Right lobe of liver (tissue), 6 donors: ENCODE data around the gene ARPP21. TPM values are rescaled to one million over a fixed set of nuclear protein-coding genes. Genes with fewer than 3 reads are reported as not detected.
"Not testable (repeated sequence)": the region's sequence is repeated elsewhere in the genome, so short reads cannot be mapped to it uniquely, and the experiment has no call there.

Experiments
- ATAC-seq, 4 donors: fragments of 200-7000 bp; cut with Tn5 transposase; one replicate each; pipeline ENCODE4 v1.9.1; 2020; ENCODE audit warnings: mild to moderate bottlenecking in 4 of 4, moderate library complexity in 4 of 4
- DNase-seq, 3 donors: peaks; one replicate each; pipeline ENCODE4 v3.0.0-alpha.2; 2020
- H3K27ac ChIP-seq, 3 donors: fragments of 200-600 bp; one replicate each; pipeline ENCODE4 v1.8.0; 2022
- H3K27me3 ChIP-seq, 2 donors: fragments of 200-600 bp; one replicate each; pipeline ENCODE4 v1.8.0; 2022
- H3K36me3 ChIP-seq, 4 donors: fragments of 200-600 bp; sonication (generic) in 1 of 4; one replicate each; pipeline versions ENCODE4 v1.5.1 to v1.8.0; 2017 to 2022; ENCODE audit warnings: control low read depth in 1 of 4
- H3K4me1 ChIP-seq, 4 donors: fragments of 200-600 bp; sonication (generic) in 1 of 4; one replicate each; pipeline versions ENCODE4 v1.5.1 to v1.8.0; 2017 to 2022; ENCODE audit warnings: control low read depth in 1 of 4
- H3K4me3 ChIP-seq, 3 donors: fragments of 200-600 bp; one replicate each; pipeline ENCODE4 v1.8.0; 2022
- H3K9me3 ChIP-seq, 4 donors: fragments of 200-600 bp; sonication (generic) in 1 of 4; one replicate each; pipeline versions ENCODE4 v1.5.1 to v1.8.0; 2017 to 2022; ENCODE audit warnings: control low read depth in 1 of 4
- POLR2A ChIP-seq: fragments of 450-650 bp; IDR thresholded peaks from one replicate; pipeline ENCODE4 v1.6.1; 2017; ENCODE audit warnings: antibody characterized with exemption, mild to moderate bottlenecking
- WGBS: methylation state at CpG from one replicate; pipeline ENCODE4 v1.1.6; 2018; ENCODE audit warnings: low coverage, low lambda C conversion rate; ENCODE audit not compliant: insufficient coverage; ENCODE audit errors: missing lambda C conversion rate; 5-methylcytosine and 5-hydroxymethylcytosine counted together
- intact Hi-C, 2 donors: fragments of 100-400 bp; cut with DNase I; formaldehyde crosslinking; loops; one replicate each; pipeline versions ENCODE4 v1.11.2 to v1.14.1; 2022
- microRNA-seq, 2 donors: library from miRNA; unstranded; fragments of <30 nt; microRNA quantifications; one replicate each; pipeline ENCODE4, GENCODE V29; 2019 to 2020
- small RNA-seq, 2 experiments: library from RNA; depleted of rRNA; stranded (forward); fragments of <200 nt; gene quantifications; one replicate each; pipeline ENCODE3, GENCODE V24; 2016
- total RNA-seq, 6 experiments: library from RNA; depleted of rRNA in 2 of 6; stranded (reverse); fragments of >200 nt in 2 of 6; fragmentation: NEBNext Ultra II Directional in 3 of 6; extraction: Animal tissue kit (Norgen Biotek cat#: 25700) in 3 of 6; gene quantifications; one replicate each; pipeline versions ENCODE4 v1.1.0 to v1.2.4, GENCODE V29; 2016 to 2023
- TF ChIP-seq, protein P1 (sequence below), 4 donors: fragments of 200-600 bp in 3 of 4; fragments of 450-650 bp in 1 of 4; IDR thresholded peaks; one replicate each; pipeline versions ENCODE4 v1.5.1 to v1.8.0; 2016 to 2022; ENCODE audit warnings: antibody characterized with exemption in 4 of 4, mild to moderate bottlenecking in 2 of 4
- donor health status: DM: no; HTN: yes; CAD: no.
- donor health status: DM: no; HTN: no; CAD: no.
- donor health status: DM: no; HTN: no; CAD: no.
- donor health status: DM: no; HTN: yes; CAD: no.
- donor health status: DM: no; HTN: yes; CAD: no.

ARPP21 gene
- total RNA-seq, 6 experiments from 2014 or later: 0.51 to 1.8 (median 0.92) TPM; not detected in 1

- TF ChIP-seq POLR2A: no peak
- no peak overlapping the region for H3K27ac ChIP-seq
- 39% methylated on average over 3 of the region's 4 CpGs for WGBS
- intact Hi-C loops: no loop called here
- H3K4me3 ChIP-seq: no peak overlapping the region
- no peaks in the 10 kb centered on the region for H3K9me3 ChIP-seq
- H3K27me3 ChIP-seq: no peaks in the 10 kb centered on the region
- no peak for ATAC-seq
- no peaks in the 10 kb centered on the region for H3K36me3 ChIP-seq
- H3K4me1 ChIP-seq: peaks cover 0 to 3% (median 0%) of the 10 kb centered on the region in 4 donors
- DNase-seq: no peak
Observed at GRCh38 chr3:35814531-35814930, 175.2 kb downstream of the ARPP21 start.

- H3K4me3 ChIP-seq, H3K4me1 ChIP-seq, DNase-seq, H3K27ac ChIP-seq, intact Hi-C loops, H3K36me3 ChIP-seq, ATAC-seq, H3K9me3 ChIP-seq, H3K27me3 ChIP-seq: not testable (repeated sequence)
Observed at GRCh38 chr3:35815796-35816195, 176.5 kb downstream of the ARPP21 start.

DNA sequence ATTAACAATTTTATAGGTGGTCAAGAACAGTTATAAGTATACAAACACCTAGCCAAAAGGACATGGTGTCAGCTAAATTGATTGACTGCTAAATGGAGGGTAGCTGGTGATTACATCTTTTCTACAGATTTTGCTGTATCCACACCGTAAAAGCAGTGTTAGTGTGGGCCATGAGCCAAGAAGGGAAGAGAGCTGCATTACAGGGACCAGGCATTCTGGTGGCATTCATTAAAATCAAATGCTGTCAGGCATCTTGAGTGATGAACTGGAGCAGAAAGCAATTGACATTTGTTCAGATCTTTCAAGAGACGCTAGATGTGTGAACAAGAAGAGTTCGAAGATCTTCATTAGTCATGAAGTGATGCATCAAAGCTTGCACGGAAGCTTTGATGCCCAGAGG lies 177.9 kb downstream of the ARPP21 start:
- no peaks in the 10 kb centered on the region for H3K9me3 ChIP-seq
- no peak for DNase-seq
- WGBS: 72% methylated on average over 2 of the region's 4 CpGs
- intact Hi-C loops: no loop called here
- H3K36me3 ChIP-seq: no peaks in the 10 kb centered on the region
- ATAC-seq: no peak
- TF ChIP-seq POLR2A: no peak
- TF ChIP-seq, protein P1, sequence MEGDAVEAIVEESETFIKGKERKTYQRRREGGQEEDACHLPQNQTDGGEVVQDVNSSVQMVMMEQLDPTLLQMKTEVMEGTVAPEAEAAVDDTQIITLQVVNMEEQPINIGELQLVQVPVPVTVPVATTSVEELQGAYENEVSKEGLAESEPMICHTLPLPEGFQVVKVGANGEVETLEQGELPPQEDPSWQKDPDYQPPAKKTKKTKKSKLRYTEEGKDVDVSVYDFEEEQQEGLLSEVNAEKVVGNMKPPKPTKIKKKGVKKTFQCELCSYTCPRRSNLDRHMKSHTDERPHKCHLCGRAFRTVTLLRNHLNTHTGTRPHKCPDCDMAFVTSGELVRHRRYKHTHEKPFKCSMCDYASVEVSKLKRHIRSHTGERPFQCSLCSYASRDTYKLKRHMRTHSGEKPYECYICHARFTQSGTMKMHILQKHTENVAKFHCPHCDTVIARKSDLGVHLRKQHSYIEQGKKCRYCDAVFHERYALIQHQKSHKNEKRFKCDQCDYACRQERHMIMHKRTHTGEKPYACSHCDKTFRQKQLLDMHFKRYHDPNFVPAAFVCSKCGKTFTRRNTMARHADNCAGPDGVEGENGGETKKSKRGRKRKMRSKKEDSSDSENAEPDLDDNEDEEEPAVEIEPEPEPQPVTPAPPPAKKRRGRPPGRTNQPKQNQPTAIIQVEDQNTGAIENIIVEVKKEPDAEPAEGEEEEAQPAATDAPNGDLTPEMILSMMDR (IDR thresholded peaks at IDR 0.05): no peak
- H3K4me3 ChIP-seq: no peak overlapping the region
- H3K27me3 ChIP-seq: no peaks in the 10 kb centered on the region
- H3K4me1 ChIP-seq: no peaks in the 10 kb centered on the region
- H3K27ac ChIP-seq: no peak overlapping the region

DNA sequence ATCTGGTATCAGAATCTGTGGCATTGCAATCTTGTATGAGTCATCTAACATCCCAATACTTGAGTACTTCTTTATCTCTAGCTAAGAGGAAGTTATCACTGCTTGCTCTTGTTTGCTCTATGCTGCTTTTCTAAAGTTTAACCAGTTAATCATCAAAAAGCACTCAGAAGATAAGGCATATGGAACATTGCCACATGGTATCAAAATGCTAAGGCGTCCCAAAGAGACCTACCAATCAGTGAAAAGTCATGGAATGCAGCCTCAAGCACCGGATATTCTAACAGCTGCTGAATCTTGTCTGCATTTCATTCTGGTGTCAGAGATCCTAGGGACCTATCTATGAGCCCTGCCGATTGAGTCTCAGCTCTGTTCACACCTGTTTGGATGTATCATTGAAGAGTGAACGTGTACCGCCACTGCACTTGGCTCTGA lies 192.8 kb downstream of the ARPP21 start:
- H3K4me3 ChIP-seq: no peak overlapping the region
- H3K9me3 ChIP-seq: no peaks in the 10 kb centered on the region
- no peak overlapping the region for H3K27ac ChIP-seq
- intact Hi-C loops: no loop called here
- ATAC-seq (no peak), DNase-seq (no peak)
- H3K4me1 ChIP-seq: no peaks in the 10 kb centered on the region
- H3K27me3 ChIP-seq: no peaks in the 10 kb centered on the region
- TF ChIP-seq, protein P1 (IDR thresholded peaks at IDR 0.05): no peak
- no peak for TF ChIP-seq POLR2A
- WGBS: 63% methylated on average over 5 of the region's 5 CpGs
- H3K36me3 ChIP-seq: no peaks in the 10 kb centered on the region

Small RNA genes lying within 50 kb of the gene (microRNA-seq; reads per million reads assigned to microRNA genes)
- 0.64 to 2.0 reads per million in 2 donors for gene MIR128-2

Small RNA genes lying within 50 kb of the gene (small RNA-seq; reads per million reads assigned to genes)
- gene MIR128-2: 0.77 to 3.0 reads per million in 2 experiments
